WTC11 (cell line): ENCODE results near the gene ANKRD9. TPM values are rescaled to one million over a fixed set of nuclear protein-coding genes. Genes with fewer than 3 reads are reported as not detected.

Experiments used
- ATAC-seq: fragments of 200-7000 bp; cut with Tn5 transposase; 2 replicates; pipeline ENCODE4 v1.10.0; 2021; ENCODE audit warnings: mild to moderate bottlenecking, moderate library complexity
- CTCF ChIA-PET: fragments of 300-600 bp; sonication (Branson Sonifier 250); formaldehyde crosslinking; loops from one replicate; lab custom pipeline; 2021; ENCODE audit warnings: antibody characterized with exemption; lab: Charles Lee
- POLR2A ChIA-PET: fragments of 350-600 bp; sonication (Branson Sonifier 250); formaldehyde crosslinking; loops from one replicate; lab custom pipeline; 2021; ENCODE audit warnings: antibody characterized with exemption; lab: Charles Lee
- DNase-seq: peaks from one replicate; pipeline ENCODE4 v3.0.0; 2021; ENCODE audit warnings: low spot score
- H3K27ac Mint-ChIP-seq: 2 replicates; pipeline ENCODE4 v1.8.0; 2021; ENCODE audit warnings: mixed read lengths
- H3K27me3 Mint-ChIP-seq: 2 replicates; pipeline ENCODE4 v1.8.0; 2021; ENCODE audit warnings: low read depth, mild to moderate bottlenecking, moderate library complexity, mixed read lengths
- H3K36me3 Mint-ChIP-seq: 2 replicates; pipeline ENCODE4 v1.8.0; 2021; ENCODE audit warnings: mixed read lengths
- H3K4me1 Mint-ChIP-seq: 2 replicates; pipeline ENCODE4 v1.8.0; 2022; ENCODE audit warnings: mixed read lengths
- H3K4me3 Mint-ChIP-seq: 2 replicates; pipeline ENCODE4 v1.8.0; 2021; ENCODE audit warnings: mild to moderate bottlenecking, moderate library complexity, mixed read lengths
- H3K9me3 Mint-ChIP-seq: 2 replicates; pipeline ENCODE4 v1.8.0; 2021; ENCODE audit warnings: mixed read lengths
- E2F4 ChIP-seq: sonication (generic); formaldehyde crosslinking; IDR thresholded peaks from 2 replicates; pipeline ENCODE4 v1.8.1; 2022; ENCODE audit warnings: low read depth, mild to moderate bottlenecking, moderate library complexity, missing genetic modification reagents, borderline replicate concordance
- IRF2 ChIP-seq: sonication (generic); formaldehyde crosslinking; IDR thresholded peaks from 2 replicates; pipeline ENCODE4 v1.8.0; 2022; ENCODE audit warnings: low read depth, missing genetic modification reagents, borderline replicate concordance
- KAT7 ChIP-seq: sonication (generic); formaldehyde crosslinking; IDR thresholded peaks from 2 replicates; pipeline ENCODE4 v1.8.1; 2023; ENCODE audit warnings: missing genetic modification reagents, mild to moderate bottlenecking, borderline replicate concordance
- MLX ChIP-seq: sonication (generic); formaldehyde crosslinking; IDR thresholded peaks from 2 replicates; pipeline ENCODE4 v1.8.1; 2023; ENCODE audit warnings: mild to moderate bottlenecking, missing genetic modification reagents, moderate library complexity
- MXD4 ChIP-seq: fragments of 250-450 bp; sonication (Bioruptor Pico); IDR thresholded peaks from 2 replicates; pipeline ENCODE4 v1.8.0; 2021; ENCODE audit warnings: mild to moderate bottlenecking, moderate library complexity, borderline replicate concordance
- PRRX2 ChIP-seq: fragments of 250-450 bp; sonication (Bioruptor Pico); IDR thresholded peaks from 2 replicates; pipeline ENCODE4 v1.8.0; 2021; ENCODE audit warnings: mild to moderate bottlenecking
- RELA ChIP-seq: sonication (generic); formaldehyde crosslinking; IDR thresholded peaks from 2 replicates; pipeline ENCODE4 v1.8.1; 2022; ENCODE audit warnings: missing genetic modification reagents, mild to moderate bottlenecking, borderline replicate concordance
- USF2 ChIP-seq: sonication (generic); formaldehyde crosslinking; IDR thresholded peaks from 2 replicates; pipeline ENCODE4 v1.8.1; 2023; ENCODE audit warnings: mild to moderate bottlenecking, missing genetic modification reagents, moderate library complexity
- ZNF138 ChIP-seq: sonication (generic); formaldehyde crosslinking; conservative IDR thresholded peaks from 2 replicates; pipeline ENCODE4 v1.8.1; 2022; ENCODE audit warnings: mild to moderate bottlenecking, moderate library complexity, missing genetic modification reagents
- ZNF219 ChIP-seq: sonication (generic); formaldehyde crosslinking; IDR thresholded peaks from 2 replicates; pipeline ENCODE4 v1.8.0; 2023; ENCODE audit warnings: missing genetic modification reagents, mild to moderate bottlenecking, borderline replicate concordance
- ZNF512 ChIP-seq: sonication (generic); formaldehyde crosslinking; IDR thresholded peaks from 2 replicates; pipeline ENCODE4 v1.8.1; 2022; ENCODE audit warnings: missing genetic modification reagents, borderline replicate concordance
- total RNA-seq: library from RNA; stranded (reverse); gene quantifications from 3 replicates; pipeline ENCODE4 v1.2.3, GENCODE V29; 2021
- TF ChIP-seq, protein P1 (sequence below): fragments of 250-450 bp; sonication (Bioruptor Pico); IDR thresholded peaks from 2 replicates; pipeline ENCODE4 v1.9.0; 2021; ENCODE audit warnings: mild to moderate bottlenecking, borderline replicate concordance
- TF ChIP-seq, protein P2 (sequence below): sonication (generic); formaldehyde crosslinking; IDR thresholded peaks from 2 replicates; pipeline ENCODE4 v1.8.0; 2022; ENCODE audit warnings: missing genetic modification reagents
- TF ChIP-seq, protein P3 (sequence below): sonication (generic); formaldehyde crosslinking; IDR thresholded peaks from 2 replicates; pipeline ENCODE4 v1.8.1; 2023; ENCODE audit warnings: mild to moderate bottlenecking, missing genetic modification reagents, borderline replicate concordance
- TF ChIP-seq, protein P4 (sequence below): fragments of 250-450 bp; sonication (Bioruptor Pico); IDR thresholded peaks from 2 replicates; pipeline ENCODE4 v1.9.0; 2021; ENCODE audit warnings: moderate library complexity, mild to moderate bottlenecking, inconsistent platforms, borderline replicate concordance
- TF ChIP-seq, protein P5 (sequence below): sonication (generic); formaldehyde crosslinking; IDR thresholded peaks from 2 replicates; pipeline ENCODE4 v1.8.1; 2023; ENCODE audit warnings: mild to moderate bottlenecking, missing genetic modification reagents

ANKRD9 gene
- total RNA-seq, 1 experiment from 2014 or later, result 63.8 TPM

- Mint-ChIP-seq H3K27me3 (peaks cover 5% of the 10 kb centered on the region), H3K4me3 (peak overlapping the region; percentile 33), H3K9me3 (no peaks in the 10 kb centered on the region), H3K36me3 (no peaks in the 10 kb centered on the region), H3K27ac (peak overlapping the region; percentile 75), H3K4me1 (peaks cover 20% of the 10 kb centered on the region)
- ChIA-PET CTCF (interaction anchor here (0.6 to 3.3 kb wide), 12 partner anchors 13 to 262 kb away, joined by 3 to 18 read pairs (median 4); partner anchors contain the start of gene ANKRD9), POLR2A (no interaction called here)
- ATAC-seq, result no peak
- DNase-seq, result no peak
- no peak for TF ChIP-seq MLX
- TF ChIP-seq, protein P1, sequence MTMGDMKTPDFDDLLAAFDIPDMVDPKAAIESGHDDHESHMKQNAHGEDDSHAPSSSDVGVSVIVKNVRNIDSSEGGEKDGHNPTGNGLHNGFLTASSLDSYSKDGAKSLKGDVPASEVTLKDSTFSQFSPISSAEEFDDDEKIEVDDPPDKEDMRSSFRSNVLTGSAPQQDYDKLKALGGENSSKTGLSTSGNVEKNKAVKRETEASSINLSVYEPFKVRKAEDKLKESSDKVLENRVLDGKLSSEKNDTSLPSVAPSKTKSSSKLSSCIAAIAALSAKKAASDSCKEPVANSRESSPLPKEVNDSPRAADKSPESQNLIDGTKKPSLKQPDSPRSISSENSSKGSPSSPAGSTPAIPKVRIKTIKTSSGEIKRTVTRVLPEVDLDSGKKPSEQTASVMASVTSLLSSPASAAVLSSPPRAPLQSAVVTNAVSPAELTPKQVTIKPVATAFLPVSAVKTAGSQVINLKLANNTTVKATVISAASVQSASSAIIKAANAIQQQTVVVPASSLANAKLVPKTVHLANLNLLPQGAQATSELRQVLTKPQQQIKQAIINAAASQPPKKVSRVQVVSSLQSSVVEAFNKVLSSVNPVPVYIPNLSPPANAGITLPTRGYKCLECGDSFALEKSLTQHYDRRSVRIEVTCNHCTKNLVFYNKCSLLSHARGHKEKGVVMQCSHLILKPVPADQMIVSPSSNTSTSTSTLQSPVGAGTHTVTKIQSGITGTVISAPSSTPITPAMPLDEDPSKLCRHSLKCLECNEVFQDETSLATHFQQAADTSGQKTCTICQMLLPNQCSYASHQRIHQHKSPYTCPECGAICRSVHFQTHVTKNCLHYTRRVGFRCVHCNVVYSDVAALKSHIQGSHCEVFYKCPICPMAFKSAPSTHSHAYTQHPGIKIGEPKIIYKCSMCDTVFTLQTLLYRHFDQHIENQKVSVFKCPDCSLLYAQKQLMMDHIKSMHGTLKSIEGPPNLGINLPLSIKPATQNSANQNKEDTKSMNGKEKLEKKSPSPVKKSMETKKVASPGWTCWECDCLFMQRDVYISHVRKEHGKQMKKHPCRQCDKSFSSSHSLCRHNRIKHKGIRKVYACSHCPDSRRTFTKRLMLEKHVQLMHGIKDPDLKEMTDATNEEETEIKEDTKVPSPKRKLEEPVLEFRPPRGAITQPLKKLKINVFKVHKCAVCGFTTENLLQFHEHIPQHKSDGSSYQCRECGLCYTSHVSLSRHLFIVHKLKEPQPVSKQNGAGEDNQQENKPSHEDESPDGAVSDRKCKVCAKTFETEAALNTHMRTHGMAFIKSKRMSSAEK (CRISPR knock-in tag), result no peak
- no peak for TF ChIP-seq USF2 (CRISPR knock-in tag)
- no peak for TF ChIP-seq IRF2 (CRISPR knock-in tag)
- TF ChIP-seq, protein P2, sequence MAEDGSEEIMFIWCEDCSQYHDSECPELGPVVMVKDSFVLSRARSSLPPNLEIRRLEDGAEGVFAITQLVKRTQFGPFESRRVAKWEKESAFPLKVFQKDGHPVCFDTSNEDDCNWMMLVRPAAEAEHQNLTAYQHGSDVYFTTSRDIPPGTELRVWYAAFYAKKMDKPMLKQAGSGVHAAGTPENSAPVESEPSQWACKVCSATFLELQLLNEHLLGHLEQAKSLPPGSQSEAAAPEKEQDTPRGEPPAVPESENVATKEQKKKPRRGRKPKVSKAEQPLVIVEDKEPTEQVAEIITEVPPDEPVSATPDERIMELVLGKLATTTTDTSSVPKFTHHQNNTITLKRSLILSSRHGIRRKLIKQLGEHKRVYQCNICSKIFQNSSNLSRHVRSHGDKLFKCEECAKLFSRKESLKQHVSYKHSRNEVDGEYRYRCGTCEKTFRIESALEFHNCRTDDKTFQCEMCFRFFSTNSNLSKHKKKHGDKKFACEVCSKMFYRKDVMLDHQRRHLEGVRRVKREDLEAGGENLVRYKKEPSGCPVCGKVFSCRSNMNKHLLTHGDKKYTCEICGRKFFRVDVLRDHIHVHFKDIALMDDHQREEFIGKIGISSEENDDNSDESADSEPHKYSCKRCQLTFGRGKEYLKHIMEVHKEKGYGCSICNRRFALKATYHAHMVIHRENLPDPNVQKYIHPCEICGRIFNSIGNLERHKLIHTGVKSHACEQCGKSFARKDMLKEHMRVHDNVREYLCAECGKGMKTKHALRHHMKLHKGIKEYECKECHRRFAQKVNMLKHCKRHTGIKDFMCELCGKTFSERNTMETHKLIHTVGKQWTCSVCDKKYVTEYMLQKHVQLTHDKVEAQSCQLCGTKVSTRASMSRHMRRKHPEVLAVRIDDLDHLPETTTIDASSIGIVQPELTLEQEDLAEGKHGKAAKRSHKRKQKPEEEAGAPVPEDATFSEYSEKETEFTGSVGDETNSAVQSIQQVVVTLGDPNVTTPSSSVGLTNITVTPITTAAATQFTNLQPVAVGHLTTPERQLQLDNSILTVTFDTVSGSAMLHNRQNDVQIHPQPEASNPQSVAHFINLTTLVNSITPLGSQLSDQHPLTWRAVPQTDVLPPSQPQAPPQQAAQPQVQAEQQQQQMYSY (CRISPR knock-in tag), result no peak
- TF ChIP-seq, protein P3, sequence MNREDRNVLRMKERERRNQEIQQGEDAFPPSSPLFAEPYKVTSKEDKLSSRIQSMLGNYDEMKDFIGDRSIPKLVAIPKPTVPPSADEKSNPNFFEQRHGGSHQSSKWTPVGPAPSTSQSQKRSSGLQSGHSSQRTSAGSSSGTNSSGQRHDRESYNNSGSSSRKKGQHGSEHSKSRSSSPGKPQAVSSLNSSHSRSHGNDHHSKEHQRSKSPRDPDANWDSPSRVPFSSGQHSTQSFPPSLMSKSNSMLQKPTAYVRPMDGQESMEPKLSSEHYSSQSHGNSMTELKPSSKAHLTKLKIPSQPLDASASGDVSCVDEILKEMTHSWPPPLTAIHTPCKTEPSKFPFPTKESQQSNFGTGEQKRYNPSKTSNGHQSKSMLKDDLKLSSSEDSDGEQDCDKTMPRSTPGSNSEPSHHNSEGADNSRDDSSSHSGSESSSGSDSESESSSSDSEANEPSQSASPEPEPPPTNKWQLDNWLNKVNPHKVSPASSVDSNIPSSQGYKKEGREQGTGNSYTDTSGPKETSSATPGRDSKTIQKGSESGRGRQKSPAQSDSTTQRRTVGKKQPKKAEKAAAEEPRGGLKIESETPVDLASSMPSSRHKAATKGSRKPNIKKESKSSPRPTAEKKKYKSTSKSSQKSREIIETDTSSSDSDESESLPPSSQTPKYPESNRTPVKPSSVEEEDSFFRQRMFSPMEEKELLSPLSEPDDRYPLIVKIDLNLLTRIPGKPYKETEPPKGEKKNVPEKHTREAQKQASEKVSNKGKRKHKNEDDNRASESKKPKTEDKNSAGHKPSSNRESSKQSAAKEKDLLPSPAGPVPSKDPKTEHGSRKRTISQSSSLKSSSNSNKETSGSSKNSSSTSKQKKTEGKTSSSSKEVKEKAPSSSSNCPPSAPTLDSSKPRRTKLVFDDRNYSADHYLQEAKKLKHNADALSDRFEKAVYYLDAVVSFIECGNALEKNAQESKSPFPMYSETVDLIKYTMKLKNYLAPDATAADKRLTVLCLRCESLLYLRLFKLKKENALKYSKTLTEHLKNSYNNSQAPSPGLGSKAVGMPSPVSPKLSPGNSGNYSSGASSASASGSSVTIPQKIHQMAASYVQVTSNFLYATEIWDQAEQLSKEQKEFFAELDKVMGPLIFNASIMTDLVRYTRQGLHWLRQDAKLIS (CRISPR knock-in tag), result no peak
- TF ChIP-seq, protein P4, sequence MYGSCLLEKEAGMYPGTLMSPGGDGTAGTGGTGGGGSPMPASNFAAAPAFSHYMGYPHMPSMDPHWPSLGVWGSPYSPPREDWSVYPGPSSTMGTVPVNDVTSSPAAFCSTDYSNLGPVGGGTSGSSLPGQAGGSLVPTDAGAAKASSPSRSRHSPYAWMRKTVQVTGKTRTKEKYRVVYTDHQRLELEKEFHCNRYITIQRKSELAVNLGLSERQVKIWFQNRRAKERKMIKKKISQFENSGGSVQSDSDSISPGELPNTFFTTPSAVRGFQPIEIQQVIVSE (CRISPR knock-in tag), result no peak
- TF ChIP-seq RELA, result no peak
- no peak for TF ChIP-seq MXD4
- TF ChIP-seq PRRX2 (CRISPR knock-in tag), result no peak
- TF ChIP-seq ZNF512 (CRISPR knock-in tag), result no peak
- TF ChIP-seq, protein P5, sequence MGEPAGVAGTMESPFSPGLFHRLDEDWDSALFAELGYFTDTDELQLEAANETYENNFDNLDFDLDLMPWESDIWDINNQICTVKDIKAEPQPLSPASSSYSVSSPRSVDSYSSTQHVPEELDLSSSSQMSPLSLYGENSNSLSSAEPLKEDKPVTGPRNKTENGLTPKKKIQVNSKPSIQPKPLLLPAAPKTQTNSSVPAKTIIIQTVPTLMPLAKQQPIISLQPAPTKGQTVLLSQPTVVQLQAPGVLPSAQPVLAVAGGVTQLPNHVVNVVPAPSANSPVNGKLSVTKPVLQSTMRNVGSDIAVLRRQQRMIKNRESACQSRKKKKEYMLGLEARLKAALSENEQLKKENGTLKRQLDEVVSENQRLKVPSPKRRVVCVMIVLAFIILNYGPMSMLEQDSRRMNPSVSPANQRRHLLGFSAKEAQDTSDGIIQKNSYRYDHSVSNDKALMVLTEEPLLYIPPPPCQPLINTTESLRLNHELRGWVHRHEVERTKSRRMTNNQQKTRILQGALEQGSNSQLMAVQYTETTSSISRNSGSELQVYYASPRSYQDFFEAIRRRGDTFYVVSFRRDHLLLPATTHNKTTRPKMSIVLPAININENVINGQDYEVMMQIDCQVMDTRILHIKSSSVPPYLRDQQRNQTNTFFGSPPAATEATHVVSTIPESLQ (CRISPR knock-in tag), result no peak
- no peak for TF ChIP-seq E2F4 (CRISPR knock-in tag)
- no peak for TF ChIP-seq ZNF219 (CRISPR knock-in tag)
- TF ChIP-seq KAT7 (CRISPR knock-in tag), result no peak
- TF ChIP-seq ZNF138 (CRISPR knock-in tag), result no peak
Measured at GRCh38 chr14:102523200-102523568, 13.6 kb upstream of the ANKRD9 start.
